ENCODE data around the gene KRTAP5-7. TPM values are rescaled to one million over a fixed set of nuclear protein-coding genes. Genes with fewer than 3 reads are reported as not detected.

The KRTAP5-7 gene
- total and polyA plus RNA-seq, 2 donors (not counting 3 experiments of a cell fraction or from before 2014, with no cell fraction given): 0.07 TPM; not detected in 1

DNA sequence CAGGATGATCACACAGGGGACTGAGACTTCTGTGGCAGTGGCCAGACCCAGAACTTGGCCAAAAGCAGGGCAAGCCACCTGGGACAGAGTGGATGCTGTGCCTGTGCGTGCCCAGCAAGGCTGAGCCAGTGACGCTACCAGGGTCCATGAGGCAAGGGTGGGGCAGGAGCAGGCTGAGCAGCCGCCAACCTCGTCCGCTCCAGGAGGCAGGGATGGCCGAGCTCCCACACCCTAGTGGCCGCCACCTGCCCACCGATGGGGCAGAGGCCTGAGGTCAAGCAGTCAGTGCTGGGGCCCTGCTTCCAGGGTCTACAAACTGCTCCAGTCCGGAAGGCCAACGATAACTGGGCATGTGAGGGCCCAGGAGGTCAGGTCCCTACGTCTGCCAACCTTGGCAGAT, 28.4 kb downstream of the KRTAP5-7 start:
- H3K4me2 ChIP-seq (ENCODE audit: insufficient read depth, low read length): no peak overlapping the region
- no TSS peak for BruUV-seq (replicated peaks)
- no peaks in the 10 kb centered on the region for H4K20me1 ChIP-seq (replicated peaks; ENCODE audit: control insufficient read depth, extremely low read depth, insufficient read depth, low read length)
- H3K79me2 ChIP-seq (ENCODE audit: control insufficient read depth, insufficient read depth, low read length): no peaks in the 10 kb centered on the region
- H3K9me1 ChIP-seq (replicated peaks; ENCODE audit: control insufficient read depth, extremely low read depth, insufficient read depth, low read length): no peaks in the 10 kb centered on the region
- no peaks in the 10 kb centered on the region for H3K9me3 ChIP-seq (replicated peaks; ENCODE audit: control insufficient read depth, insufficient read depth, low read length)
- TF ChIP-seq JUN (IDR thresholded peaks at IDR 0.05; ENCODE audit: borderline replicate concordance, insufficient read depth, insufficient read length, low read depth): no peak
- TF ChIP-seq, protein P1, sequence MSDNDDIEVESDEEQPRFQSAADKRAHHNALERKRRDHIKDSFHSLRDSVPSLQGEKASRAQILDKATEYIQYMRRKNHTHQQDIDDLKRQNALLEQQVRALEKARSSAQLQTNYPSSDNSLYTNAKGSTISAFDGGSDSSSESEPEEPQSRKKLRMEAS (IDR thresholded peaks at IDR 0.05; ENCODE audit: insufficient read depth, insufficient read length): no peak
- H3K36me3 ChIP-seq (ENCODE audit: control insufficient read depth in 2 of 2, extremely low read depth in 1 of 2, insufficient read depth in 2 of 2, low read length in 2 of 2): no peaks in the 10 kb centered on the region
- dilution Hi-C loops (cut with MboI; ENCODE audit: extremely low pct_ligation_motif_present, low sequenced_read_pairs): no loop called here
- DNase-seq (ENCODE audit: low read depth, low spot score) (no peak), FAIRE-seq (no peak)
- no peak overlapping the region for H3K27ac ChIP-seq (ENCODE audit: insufficient read depth, low read depth, low read length)
- POLR2A ChIA-PET: no interaction called here
- intact Hi-C loops (cut with micrococcal nuclease): no loop called here
- H3K4me1 ChIP-seq (ENCODE audit: control insufficient read depth, extremely low read depth, insufficient read depth, low read length): no peaks in the 10 kb centered on the region
- H3K27me3 ChIP-seq (ENCODE audit: control insufficient read depth in 2 of 2, insufficient read depth in 2 of 2, low read length in 2 of 2): no peaks in the 10 kb centered on the region
- no peak overlapping the region for H3K9ac ChIP-seq (replicated peaks; ENCODE audit: extremely low read depth, insufficient read depth, low read length)
- no peak overlapping the region for H2AFZ ChIP-seq (ENCODE audit: low read depth, low read length)
- CTCF ChIA-PET: no interaction called here
- H3K4me3 ChIP-seq (replicated peaks in 1 of 3; ENCODE audit: insufficient read depth in 1 of 3, low read depth in 1 of 3, low read length in 3 of 3): no peak overlapping the region

DNA sequence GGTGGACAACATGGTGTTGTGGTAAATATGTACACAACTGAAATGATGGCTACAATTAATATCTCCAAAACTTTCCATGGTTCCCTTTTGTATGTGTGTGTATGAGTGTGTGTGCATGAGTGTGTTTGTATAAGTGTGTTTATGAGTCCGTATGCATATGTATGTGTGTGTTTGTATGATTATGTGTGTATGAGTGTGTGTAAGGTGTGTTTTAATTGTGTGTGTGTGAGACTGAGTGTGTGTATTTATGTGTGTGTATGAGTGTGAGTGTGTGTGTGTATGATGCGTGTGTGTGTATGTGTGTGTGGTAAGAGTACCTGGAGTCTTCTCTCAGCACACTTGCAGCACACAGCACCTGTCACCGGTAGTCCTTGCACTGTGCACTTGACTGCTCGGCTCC, 29.0 kb downstream of the KRTAP5-7 start:
- dilution Hi-C loops (cut with MboI; ENCODE audit: extremely low pct_ligation_motif_present, low sequenced_read_pairs): no loop called here
- no TSS peak for BruUV-seq (replicated peaks)
- no peaks in the 10 kb centered on the region for H4K20me1 ChIP-seq (replicated peaks; ENCODE audit: control insufficient read depth, extremely low read depth, insufficient read depth, low read length)
- ChIA-PET CTCF (no interaction called here), POLR2A (no interaction called here)
- DNase-seq (ENCODE audit: low read depth, low spot score) (no peak), FAIRE-seq (no peak)
- no peak overlapping the region for H3K4me2 ChIP-seq (ENCODE audit: insufficient read depth, low read length)
- no peaks in the 10 kb centered on the region for H3K79me2 ChIP-seq (ENCODE audit: control insufficient read depth, insufficient read depth, low read length)
- intact Hi-C loops (cut with micrococcal nuclease): no loop called here
- no peak overlapping the region for H3K4me3 ChIP-seq (replicated peaks in 1 of 3; ENCODE audit: insufficient read depth in 1 of 3, low read depth in 1 of 3, low read length in 3 of 3)
- no peak overlapping the region for H2AFZ ChIP-seq (ENCODE audit: low read depth, low read length)
- no peaks in the 10 kb centered on the region for H3K9me3 ChIP-seq (replicated peaks; ENCODE audit: control insufficient read depth, insufficient read depth, low read length)
- H3K36me3 ChIP-seq (ENCODE audit: control insufficient read depth in 2 of 2, extremely low read depth in 1 of 2, insufficient read depth in 2 of 2, low read length in 2 of 2): no peaks in the 10 kb centered on the region
- H3K9me1 ChIP-seq (replicated peaks; ENCODE audit: control insufficient read depth, extremely low read depth, insufficient read depth, low read length): no peaks in the 10 kb centered on the region
- TF ChIP-seq FOS (IDR thresholded peaks at IDR 0.05; ENCODE audit: borderline replicate concordance, insufficient read depth, low read length) (no peak), POLR2A (IDR thresholded peaks at IDR 0.05; ENCODE audit: low read depth, low read length) (no peak), JUN (IDR thresholded peaks at IDR 0.05; ENCODE audit: borderline replicate concordance, insufficient read depth, insufficient read length, low read depth) (no peak), MYC (IDR thresholded peaks at IDR 0.05; ENCODE audit: low read depth, low read length) (no peak), GATA2 (IDR thresholded peaks at IDR 0.05; ENCODE audit: insufficient read depth, insufficient read length, low read depth, low read length) (no peak), POLR2AphosphoS5 (IDR thresholded peaks at IDR 0.05; ENCODE audit: insufficient read depth, low read depth, low read length) (no peak), EZH2 (IDR thresholded peaks at IDR 0.05; ENCODE audit: borderline replicate concordance, low read depth, low read length, severe bottlenecking) (no peak)
- TF ChIP-seq, protein P1 (IDR thresholded peaks at IDR 0.05; ENCODE audit: insufficient read depth, insufficient read length): no peak
- TF ChIP-seq, protein P2, sequence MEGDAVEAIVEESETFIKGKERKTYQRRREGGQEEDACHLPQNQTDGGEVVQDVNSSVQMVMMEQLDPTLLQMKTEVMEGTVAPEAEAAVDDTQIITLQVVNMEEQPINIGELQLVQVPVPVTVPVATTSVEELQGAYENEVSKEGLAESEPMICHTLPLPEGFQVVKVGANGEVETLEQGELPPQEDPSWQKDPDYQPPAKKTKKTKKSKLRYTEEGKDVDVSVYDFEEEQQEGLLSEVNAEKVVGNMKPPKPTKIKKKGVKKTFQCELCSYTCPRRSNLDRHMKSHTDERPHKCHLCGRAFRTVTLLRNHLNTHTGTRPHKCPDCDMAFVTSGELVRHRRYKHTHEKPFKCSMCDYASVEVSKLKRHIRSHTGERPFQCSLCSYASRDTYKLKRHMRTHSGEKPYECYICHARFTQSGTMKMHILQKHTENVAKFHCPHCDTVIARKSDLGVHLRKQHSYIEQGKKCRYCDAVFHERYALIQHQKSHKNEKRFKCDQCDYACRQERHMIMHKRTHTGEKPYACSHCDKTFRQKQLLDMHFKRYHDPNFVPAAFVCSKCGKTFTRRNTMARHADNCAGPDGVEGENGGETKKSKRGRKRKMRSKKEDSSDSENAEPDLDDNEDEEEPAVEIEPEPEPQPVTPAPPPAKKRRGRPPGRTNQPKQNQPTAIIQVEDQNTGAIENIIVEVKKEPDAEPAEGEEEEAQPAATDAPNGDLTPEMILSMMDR (IDR thresholded peaks at IDR 0.05; ENCODE audit: extremely low read depth in 1 of 2, insufficient read depth in 1 of 2, low read depth in 1 of 2, low read length in 2 of 2): no peak
- H3K27me3 ChIP-seq (ENCODE audit: control insufficient read depth in 2 of 2, insufficient read depth in 2 of 2, low read length in 2 of 2): peaks cover 0 to under 1% of the 10 kb centered on the region in 2 experiments
- H3K27ac ChIP-seq (ENCODE audit: insufficient read depth, low read depth, low read length): no peak overlapping the region
- no peak overlapping the region for H3K9ac ChIP-seq (replicated peaks; ENCODE audit: extremely low read depth, insufficient read depth, low read length)
- H3K4me1 ChIP-seq (ENCODE audit: control insufficient read depth, extremely low read depth, insufficient read depth, low read length): no peaks in the 10 kb centered on the region

All from endothelial cell of umbilical vein (primary cell).